BLaER1 treated with 17β-estradiol and CSF1 and Interleukin-3, amounts not matched to agents 10 nM and 100 nM (cell line): ENCODE data around the gene WRAP53.

Experiments
- H3K27ac ChIP-seq, 11 experiments: shearing (Covaris generic); formaldehyde crosslinking; 2 replicates each; pipeline ENCODE4 v1.8.1; 2022
- H3K27me3 ChIP-seq, 11 experiments: shearing (Covaris generic); formaldehyde crosslinking; 2 replicates each; pipeline ENCODE4 v1.8.1; 2022
- H3K36me3 ChIP-seq, 11 experiments: shearing (Covaris generic); formaldehyde crosslinking; 2 replicates each; pipeline ENCODE4 v1.8.1; 2022
- H3K4me1 ChIP-seq, 10 experiments: shearing (Covaris generic); formaldehyde crosslinking; 2 replicates each; pipeline ENCODE4 v1.8.1; 2022
- H3K4me2 ChIP-seq, 11 experiments: shearing (Covaris generic); formaldehyde crosslinking; 2 replicates each; pipeline ENCODE4 v1.8.1; 2022
- H3K4me3 ChIP-seq, 10 experiments: shearing (Covaris generic); formaldehyde crosslinking; 2 replicates each; pipeline ENCODE4 v1.8.1; 2022
- H3K9ac ChIP-seq, 11 experiments: shearing (Covaris generic); formaldehyde crosslinking; 2 replicates each; pipeline ENCODE4 v1.8.1; 2022
- H3K9me3 ChIP-seq, 11 experiments: shearing (Covaris generic); formaldehyde crosslinking; replicated peaks in 1 of 11; 2 replicates each; pipeline ENCODE4 v1.8.1; 2022
- H4K20me1 ChIP-seq, 11 experiments: shearing (Covaris generic); formaldehyde crosslinking; 2 replicates each; pipeline ENCODE4 v1.8.1; 2022
- Cebpa-rat ChIP-seq, 11 experiments: shearing (Covaris generic); IDR thresholded peaks; 2 replicates each; pipeline ENCODE4 v1.8.1; 2022

The WRAP53 gene

GRCh38 chr17:7716901-7717755 is 28.9 kb downstream of the WRAP53 start, which contains the start of gene DNAH2:
DNAH2 (plus strand) TSS chr17:7717744; CDS start chr17:7719735, 1,991 bp downstream.
- H3K36me3 ChIP-seq: no peaks in the 10 kb centered on the region
- peaks cover 45 to 88% (median 82%) of the 10 kb centered on the region in 11 experiments for H3K27me3 ChIP-seq
- H3K4me2 ChIP-seq: peak within 1 kb of the TSS; percentile 76 to 98 (median 93)
- H4K20me1 ChIP-seq: no peaks in the 10 kb centered on the region; a peak in 1 of 22 replicates
- peak within 1 kb of the TSS; percentile 48 to 72 (median 68) for H3K9ac ChIP-seq
- H3K4me1 ChIP-seq: peaks cover 37 to 66% (median 58%) of the 10 kb centered on the region in 10 experiments
- H3K9me3 ChIP-seq: no peaks in the 10 kb centered on the region
- TF ChIP-seq Cebpa-rat (IDR thresholded peaks at IDR 0.05): no peak
- H3K4me3 ChIP-seq: peak within 1 kb of the TSS; percentile 52 to 70 (median 60)
- H3K27ac ChIP-seq: peak within 1 kb of the TSS; percentile 7 to 53 (median 36); a peak in 16 of 22 replicates

GRCh38 chr17:7717756-7718350 is 29.6 kb downstream of the WRAP53 start:
- Histone ChIP-seq H3K9ac (peak overlapping the region; percentile 48 to 72 (median 68); a peak in 20 of 22 replicates), H3K4me1 (peaks cover 36 to 61% (median 54%) of the 10 kb centered on the region in 10 experiments), H3K27ac (peak overlapping the region in 5 of 11 experiments; percentile 7 to 53 (median 42); a peak in 7 of 22 replicates), H3K27me3 (peaks cover 45 to 80% (median 74%) of the 10 kb centered on the region in 11 experiments), H3K36me3 (no peaks in the 10 kb centered on the region), H3K9me3 (no peaks in the 10 kb centered on the region), H3K4me2 (peak overlapping the region; percentile 76 to 98 (median 93)), H4K20me1 (no peaks in the 10 kb centered on the region; a peak in 1 of 22 replicates), H3K4me3 (peak overlapping the region; percentile 52 to 70 (median 60))
- no peak for TF ChIP-seq Cebpa-rat (IDR thresholded peaks at IDR 0.05)

- Histone ChIP-seq H4K20me1 (no peaks in the 10 kb centered on the region; a peak in 1 of 22 replicates), H3K4me2 (no peak overlapping the region), H3K27me3 (peaks cover 43 to 62% (median 57%) of the 10 kb centered on the region in 11 experiments), H3K9ac (no peak overlapping the region), H3K4me3 (no peak overlapping the region), H3K4me1 (peaks cover 23 to 46% (median 40%) of the 10 kb centered on the region in 10 experiments), H3K9me3 (no peaks in the 10 kb centered on the region), H3K27ac (no peak overlapping the region), H3K36me3 (no peaks in the 10 kb centered on the region)
- TF ChIP-seq Cebpa-rat (IDR thresholded peaks at IDR 0.05): no peak
These were observed 31.4 kb downstream of the WRAP53 start for GRCh38 chr17:7719661-7720060.

- no peaks in the 10 kb centered on the region for H3K36me3 ChIP-seq
- H3K27ac ChIP-seq: no peak overlapping the region
- H3K9ac ChIP-seq: no peak overlapping the region
- peaks cover 39 to 58% (median 52%) of the 10 kb centered on the region in 11 experiments for H3K27me3 ChIP-seq
- H3K4me2 ChIP-seq: no peak overlapping the region
- TF ChIP-seq Cebpa-rat (IDR thresholded peaks at IDR 0.05): no peak
- H4K20me1 ChIP-seq: no peaks in the 10 kb centered on the region; a peak in 1 of 22 replicates
- H3K4me1 ChIP-seq: peaks cover 23 to 41% (median 35%) of the 10 kb centered on the region in 10 experiments
- H3K4me3 ChIP-seq: no peak overlapping the region
- H3K9me3 ChIP-seq: no peaks in the 10 kb centered on the region
These were observed 31.8 kb downstream of the WRAP53 start for GRCh38 chr17:7720125-7720524.

- Histone ChIP-seq H4K20me1 (no peaks in the 10 kb centered on the region; a peak in 1 of 22 replicates), H3K9ac (no peak overlapping the region), H3K27me3 (peaks cover 24 to 43% (median 38%) of the 10 kb centered on the region in 11 experiments), H3K4me2 (peak overlapping the region in 5 of 11 experiments; percentile 24 to 45 (median 37); a peak in 6 of 22 replicates), H3K27ac (no peak overlapping the region), H3K4me1 (peaks cover 17 to 26% (median 20%) of the 10 kb centered on the region in 10 experiments), H3K4me3 (no peak overlapping the region), H3K36me3 (no peaks in the 10 kb centered on the region), H3K9me3 (no peaks in the 10 kb centered on the region)
- no peak for TF ChIP-seq Cebpa-rat (IDR thresholded peaks at IDR 0.05)
These were observed 33.3 kb downstream of the WRAP53 start for GRCh38 chr17:7721612-7722011.

- H3K4me1 ChIP-seq: peaks cover 5 to 15% (median 11%) of the 10 kb centered on the region in 10 experiments; a peak in 16 of 20 replicates
- no peak for TF ChIP-seq Cebpa-rat (IDR thresholded peaks at IDR 0.05)
- H3K4me2 ChIP-seq: no peak overlapping the region
- H4K20me1 ChIP-seq: no peaks in the 10 kb centered on the region
- H3K9ac ChIP-seq: no peak overlapping the region
- H3K9me3 ChIP-seq: no peaks in the 10 kb centered on the region
- no peaks in the 10 kb centered on the region for H3K27me3 ChIP-seq
- H3K27ac ChIP-seq: no peak overlapping the region
- no peak overlapping the region for H3K4me3 ChIP-seq
- H3K36me3 ChIP-seq: no peaks in the 10 kb centered on the region
These were observed 39.6 kb downstream of the WRAP53 start for GRCh38 chr17:7727886-7728285.

GRCh38 chr17:7729816-7730215 is 41.5 kb downstream of the WRAP53 start:
- Histone ChIP-seq H3K4me2 (peak overlapping the region in 6 of 11 experiments; percentile 15 to 62 (median 40); a peak in 10 of 22 replicates), H3K27ac (no peak overlapping the region)
- TF ChIP-seq Cebpa-rat (IDR thresholded peaks at IDR 0.05): no peak

GRCh38 chr17:7732981-7733539 is 44.8 kb downstream of the WRAP53 start:
- H3K27me3 ChIP-seq: no peaks in the 10 kb centered on the region
- H3K36me3 ChIP-seq: no peaks in the 10 kb centered on the region
- H3K9me3 ChIP-seq: no peaks in the 10 kb centered on the region
- H3K4me2 ChIP-seq: no peak overlapping the region
- H3K4me1 ChIP-seq: peaks cover 5 to 15% (median 11%) of the 10 kb centered on the region in 10 experiments; a peak in 16 of 20 replicates
- no peak for TF ChIP-seq Cebpa-rat (IDR thresholded peaks at IDR 0.05)
- H3K27ac ChIP-seq: no peak overlapping the region
- H3K9ac ChIP-seq: no peak overlapping the region
- H3K4me3 ChIP-seq: no peak overlapping the region
- H4K20me1 ChIP-seq: no peaks in the 10 kb centered on the region

More at GRCh38 chr17:7729816-7730215, 41.5 kb downstream of the WRAP53 start:
- Histone ChIP-seq H3K4me1 (peaks cover 5 to 15% (median 11%) of the 10 kb centered on the region in 10 experiments; a peak in 16 of 20 replicates), H3K36me3 (no peaks in the 10 kb centered on the region), H3K9ac (no peak overlapping the region), H3K27me3 (no peaks in the 10 kb centered on the region), H3K4me3 (no peak overlapping the region), H4K20me1 (no peaks in the 10 kb centered on the region), H3K9me3 (no peaks in the 10 kb centered on the region)

- Histone ChIP-seq H3K4me2 (no peak overlapping the region), H3K27ac (no peak overlapping the region), H4K20me1 (no peaks in the 10 kb centered on the region), H3K4me3 (no peak overlapping the region), H3K9me3 (no peaks in the 10 kb centered on the region), H3K4me1 (no peaks in the 10 kb centered on the region), H3K36me3 (no peaks in the 10 kb centered on the region), H3K9ac (no peak overlapping the region), H3K27me3 (no peaks in the 10 kb centered on the region)
- TF ChIP-seq Cebpa-rat (IDR thresholded peaks at IDR 0.05): no peak
These were observed 49.3 kb downstream of the WRAP53 start for GRCh38 chr17:7737601-7738000.
